ENCODE results near the gene ERBB4. TPM values are rescaled to one million over a fixed set of nuclear protein-coding genes. Genes with fewer than 3 reads are reported as not detected.

The ERBB4 gene
- total RNA-seq, 1 experiment from 2014 or later = 40.6 TPM

DNA sequence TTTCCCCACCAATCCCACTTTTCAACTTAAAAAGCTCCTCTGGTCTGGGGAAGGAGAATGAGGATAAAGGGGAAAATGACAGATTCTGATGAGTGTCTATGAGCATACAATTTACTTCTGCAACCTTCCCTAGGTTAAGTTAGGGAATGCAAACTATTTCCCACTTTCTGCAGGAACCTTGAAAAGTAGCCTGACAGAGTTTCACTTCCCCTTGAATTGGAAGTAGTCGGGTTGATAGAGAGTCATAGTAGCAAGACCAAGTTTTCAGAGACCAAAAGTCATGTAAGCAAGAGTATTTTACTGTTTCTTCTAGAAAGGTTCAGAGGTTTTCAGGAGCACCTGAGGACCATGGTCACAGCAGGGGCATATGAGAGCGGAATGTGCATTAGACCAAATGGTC lies 1167.1 kb downstream of the ERBB4 start:
- BruUV-seq (replicated peaks) = no TSS peak

DNA sequence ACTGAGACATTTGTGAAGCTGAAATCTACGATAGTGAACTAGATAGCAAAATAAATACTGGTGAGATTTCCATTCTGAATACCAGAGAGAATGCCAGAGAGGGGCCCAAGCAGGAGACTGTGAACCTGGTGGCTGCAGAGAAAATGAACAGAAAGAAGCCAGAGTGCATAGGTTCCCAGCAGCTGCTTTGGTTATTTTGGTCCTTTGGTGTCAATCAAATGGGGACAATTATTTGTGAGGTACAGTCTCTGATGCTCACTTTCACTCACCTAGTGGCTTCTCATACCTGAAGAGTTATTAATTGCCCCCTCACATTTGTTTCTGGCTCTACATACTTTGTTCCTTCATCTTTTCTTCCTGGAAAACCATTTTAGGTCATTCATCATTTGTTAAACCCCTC lies 1170.1 kb downstream of the ERBB4 start:
- H3K4me3 ChIP-seq (ENCODE audit: low read depth, low read length, poor library complexity, severe bottlenecking) = no peak overlapping the region
- no peak overlapping the region for H3K27ac ChIP-seq (ENCODE audit: low read depth, low read length, poor library complexity, severe bottlenecking)
- H3K36me3 ChIP-seq (ENCODE audit: insufficient read depth, low read length, poor library complexity, severe bottlenecking) = no peaks in the 10 kb centered on the region
- intact Hi-C loops (cut with micrococcal nuclease; ENCODE audit: unreplicated experiment) = no loop called here
- POLR2A ChIA-PET (ENCODE audit: low non-redundant PET) = interaction anchor here (0.5 to 0.6 kb wide), 3 partner anchors 13 to 513 kb away, joined by 3 read pairs; no protein-coding TSS in a partner anchor
- DNase-seq (ENCODE audit: low spot score) = no peak
- H3K9me3 ChIP-seq (ENCODE audit: low read depth, low read length, poor library complexity, severe bottlenecking) = no peaks in the 10 kb centered on the region
- H3K27me3 ChIP-seq (replicated peaks; ENCODE audit: insufficient read depth, low read depth, low read length, poor library complexity) = no peaks in the 10 kb centered on the region
- CTCF ChIA-PET = no interaction called here
- no peaks in the 10 kb centered on the region for H3K4me1 ChIP-seq (ENCODE audit: insufficient read depth, low read length, poor library complexity, severe bottlenecking)
- no TSS peak for BruUV-seq (replicated peaks)
- no peak for TF ChIP-seq EZH2 (IDR thresholded peaks at IDR 0.05; ENCODE audit: borderline replicate concordance, low read depth, low read length, poor library complexity, severe bottlenecking)
- TF ChIP-seq, protein P1, sequence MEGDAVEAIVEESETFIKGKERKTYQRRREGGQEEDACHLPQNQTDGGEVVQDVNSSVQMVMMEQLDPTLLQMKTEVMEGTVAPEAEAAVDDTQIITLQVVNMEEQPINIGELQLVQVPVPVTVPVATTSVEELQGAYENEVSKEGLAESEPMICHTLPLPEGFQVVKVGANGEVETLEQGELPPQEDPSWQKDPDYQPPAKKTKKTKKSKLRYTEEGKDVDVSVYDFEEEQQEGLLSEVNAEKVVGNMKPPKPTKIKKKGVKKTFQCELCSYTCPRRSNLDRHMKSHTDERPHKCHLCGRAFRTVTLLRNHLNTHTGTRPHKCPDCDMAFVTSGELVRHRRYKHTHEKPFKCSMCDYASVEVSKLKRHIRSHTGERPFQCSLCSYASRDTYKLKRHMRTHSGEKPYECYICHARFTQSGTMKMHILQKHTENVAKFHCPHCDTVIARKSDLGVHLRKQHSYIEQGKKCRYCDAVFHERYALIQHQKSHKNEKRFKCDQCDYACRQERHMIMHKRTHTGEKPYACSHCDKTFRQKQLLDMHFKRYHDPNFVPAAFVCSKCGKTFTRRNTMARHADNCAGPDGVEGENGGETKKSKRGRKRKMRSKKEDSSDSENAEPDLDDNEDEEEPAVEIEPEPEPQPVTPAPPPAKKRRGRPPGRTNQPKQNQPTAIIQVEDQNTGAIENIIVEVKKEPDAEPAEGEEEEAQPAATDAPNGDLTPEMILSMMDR (conservative IDR thresholded peaks at IDR 0.05; ENCODE audit: low read depth, low read length) = no peak

More for the DNA sequence above, 1167.1 kb downstream of the ERBB4 start:
- POLR2A ChIA-PET (ENCODE audit: low non-redundant PET) = no interaction called here
- no peaks in the 10 kb centered on the region for H3K4me1 ChIP-seq (ENCODE audit: insufficient read depth, low read length, poor library complexity, severe bottlenecking)
- no peaks in the 10 kb centered on the region for H3K9me3 ChIP-seq (ENCODE audit: low read depth, low read length, poor library complexity, severe bottlenecking)
- no peaks in the 10 kb centered on the region for H3K27me3 ChIP-seq (replicated peaks; ENCODE audit: insufficient read depth, low read depth, low read length, poor library complexity)
- DNase-seq (ENCODE audit: low spot score) = no peak
- H3K27ac ChIP-seq (ENCODE audit: low read depth, low read length, poor library complexity, severe bottlenecking) = no peak overlapping the region
- H3K36me3 ChIP-seq (ENCODE audit: insufficient read depth, low read length, poor library complexity, severe bottlenecking) = no peaks in the 10 kb centered on the region
- no peak for TF ChIP-seq EZH2 (IDR thresholded peaks at IDR 0.05; ENCODE audit: borderline replicate concordance, low read depth, low read length, poor library complexity, severe bottlenecking)
- TF ChIP-seq, protein P1 (conservative IDR thresholded peaks at IDR 0.05; ENCODE audit: low read depth, low read length) = no peak
- CTCF ChIA-PET = no interaction called here
- no peak overlapping the region for H3K4me3 ChIP-seq (ENCODE audit: low read depth, low read length, poor library complexity, severe bottlenecking)
- intact Hi-C loops (cut with micrococcal nuclease; ENCODE audit: unreplicated experiment) = no loop called here

DNA sequence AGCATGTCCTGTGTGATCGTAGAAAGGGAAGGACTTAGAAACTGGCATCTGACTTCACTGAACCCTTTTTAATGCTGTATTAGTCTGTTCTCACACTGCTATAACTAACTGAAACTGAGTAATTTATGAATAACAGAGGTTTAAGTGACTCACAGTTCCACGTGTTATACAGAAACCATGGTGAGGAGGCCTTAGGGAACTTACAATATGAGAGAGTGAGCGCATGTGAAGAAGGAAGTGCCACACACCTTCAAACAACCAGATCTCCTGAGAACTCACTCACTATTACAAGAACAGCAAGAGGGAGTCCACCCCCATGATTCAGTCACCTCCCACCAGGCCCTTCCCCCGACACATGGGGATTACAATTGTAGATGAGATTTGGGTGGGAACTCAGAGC lies 1170.9 kb downstream of the ERBB4 start:
- intact Hi-C loops (cut with micrococcal nuclease; ENCODE audit: unreplicated experiment) = no loop called here
- Histone ChIP-seq H3K4me3 (ENCODE audit: low read depth, low read length, poor library complexity, severe bottlenecking) (no peak overlapping the region), H3K27ac (ENCODE audit: low read depth, low read length, poor library complexity, severe bottlenecking) (no peak overlapping the region), H3K4me1 (ENCODE audit: insufficient read depth, low read length, poor library complexity, severe bottlenecking) (no peaks in the 10 kb centered on the region), H3K9me3 (ENCODE audit: low read depth, low read length, poor library complexity, severe bottlenecking) (no peaks in the 10 kb centered on the region), H3K27me3 (replicated peaks; ENCODE audit: insufficient read depth, low read depth, low read length, poor library complexity) (no peaks in the 10 kb centered on the region), H3K36me3 (ENCODE audit: insufficient read depth, low read length, poor library complexity, severe bottlenecking) (no peaks in the 10 kb centered on the region)
- CTCF ChIA-PET = no interaction called here
- no TSS peak for BruUV-seq (replicated peaks)
- POLR2A ChIA-PET (ENCODE audit: low non-redundant PET) = interaction anchor here (0.6 kb wide), 1 partner anchor 382 kb away, joined by 3 read pairs; no protein-coding TSS in a partner anchor
- TF ChIP-seq EZH2 (IDR thresholded peaks at IDR 0.05; ENCODE audit: borderline replicate concordance, low read depth, low read length, poor library complexity, severe bottlenecking) = no peak
- TF ChIP-seq, protein P1 (conservative IDR thresholded peaks at IDR 0.05; ENCODE audit: low read depth, low read length) = no peak
- no peak for DNase-seq (ENCODE audit: low spot score)
